Gastrocnemius medialis (tissue), 4 donors: ENCODE results near the gene FAM50A.

ENCODE experiments used
- POLR2A ChIP-seq, 2 donors: fragments of 450-650 bp; IDR thresholded peaks; one replicate each; pipeline ENCODE4 v1.6.1; 2017; ENCODE audit warnings: antibody characterized with exemption in 2 of 2, mild to moderate bottlenecking in 2 of 2, moderate library complexity in 2 of 2
- TF ChIP-seq, protein P1 (sequence below), 5 experiments: fragments of 450-650 bp in 3 of 5; fragments of 200-600 bp in 2 of 5; sonication (generic) in 2 of 5; IDR thresholded peaks in 4 of 5; conservative IDR thresholded peaks in 1 of 5; 1 replicate in 4 of 5; 2 replicates in 1 of 5; pipeline ENCODE4 v1.5.1; 2016 to 2019; ENCODE audit warnings: antibody characterized with exemption in 5 of 5, mild to moderate bottlenecking in 3 of 5, moderate library complexity in 3 of 5

DNA sequence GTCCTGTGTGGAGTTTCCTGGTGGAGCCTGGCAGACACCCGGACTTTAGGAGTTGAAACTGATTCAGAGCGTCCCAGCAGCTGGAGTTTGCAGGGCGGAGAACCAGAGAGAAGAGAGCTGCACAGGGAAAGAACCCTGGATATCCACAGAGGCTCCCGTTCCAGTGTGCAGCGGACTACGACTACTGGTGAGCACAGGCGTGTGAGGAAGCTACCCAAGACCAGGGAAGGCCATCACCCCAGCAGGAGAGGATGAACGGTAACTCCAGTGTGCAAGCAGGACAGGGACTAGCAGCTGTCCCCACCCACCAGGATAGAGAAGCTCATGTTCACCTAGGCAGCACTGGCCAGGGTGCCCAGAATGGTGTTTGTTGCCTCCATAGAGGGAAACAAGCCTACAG is 32.9 kb downstream of the FAM50A start:
- TF ChIP-seq, protein P1, sequence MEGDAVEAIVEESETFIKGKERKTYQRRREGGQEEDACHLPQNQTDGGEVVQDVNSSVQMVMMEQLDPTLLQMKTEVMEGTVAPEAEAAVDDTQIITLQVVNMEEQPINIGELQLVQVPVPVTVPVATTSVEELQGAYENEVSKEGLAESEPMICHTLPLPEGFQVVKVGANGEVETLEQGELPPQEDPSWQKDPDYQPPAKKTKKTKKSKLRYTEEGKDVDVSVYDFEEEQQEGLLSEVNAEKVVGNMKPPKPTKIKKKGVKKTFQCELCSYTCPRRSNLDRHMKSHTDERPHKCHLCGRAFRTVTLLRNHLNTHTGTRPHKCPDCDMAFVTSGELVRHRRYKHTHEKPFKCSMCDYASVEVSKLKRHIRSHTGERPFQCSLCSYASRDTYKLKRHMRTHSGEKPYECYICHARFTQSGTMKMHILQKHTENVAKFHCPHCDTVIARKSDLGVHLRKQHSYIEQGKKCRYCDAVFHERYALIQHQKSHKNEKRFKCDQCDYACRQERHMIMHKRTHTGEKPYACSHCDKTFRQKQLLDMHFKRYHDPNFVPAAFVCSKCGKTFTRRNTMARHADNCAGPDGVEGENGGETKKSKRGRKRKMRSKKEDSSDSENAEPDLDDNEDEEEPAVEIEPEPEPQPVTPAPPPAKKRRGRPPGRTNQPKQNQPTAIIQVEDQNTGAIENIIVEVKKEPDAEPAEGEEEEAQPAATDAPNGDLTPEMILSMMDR (IDR thresholded peaks at IDR 0.05 in 4 of 5, conservative IDR thresholded peaks at IDR 0.05 in 1 of 5) = no peak
- TF ChIP-seq POLR2A (IDR thresholded peaks at IDR 0.05) = no peak
